HepG2 (cell line): ENCODE data around the gene FKBP8. TPM values are rescaled to one million over a fixed set of nuclear protein-coding genes. Genes with fewer than 3 reads are reported as not detected.

Experiments
- AKNA ChIP-seq: sonication (generic); formaldehyde crosslinking; IDR thresholded peaks from 2 replicates; pipeline ENCODE4 v1.4.0; 2020; ENCODE audit warnings: missing genetic modification reagents, borderline replicate concordance
- FIP1L1 ChIP-seq: fragments of 200-400 bp; formaldehyde crosslinking; IDR thresholded peaks from 2 replicates; pipeline ENCODE4 v1.6.1; 2018; ENCODE audit warnings: low read depth, mild to moderate bottlenecking, low read length, moderate library complexity, borderline replicate concordance; ENCODE audit not compliant: insufficient read depth
- HOXA3 ChIP-seq: sonication (generic); formaldehyde crosslinking; IDR thresholded peaks from 2 replicates; pipeline ENCODE4 v1.5.0; 2020; ENCODE audit warnings: missing genetic modification reagents
- MED8 ChIP-seq: sonication (generic); formaldehyde crosslinking; IDR thresholded peaks from 2 replicates; pipeline ENCODE4 v1.8.1; 2023; ENCODE audit warnings: mild to moderate bottlenecking, missing genetic modification reagents; ENCODE audit not compliant: insufficient replicate concordance
- RXRB ChIP-seq: IDR thresholded peaks from 2 replicates; pipeline ENCODE4 v1.6.1; 2016; ENCODE audit warnings: borderline replicate concordance, missing genetic modification reagents, missing compliant biosample characterization
- SMC3 ChIP-seq: IDR thresholded peaks from 2 replicates; pipeline ENCODE4 v1.6.1; 2011; ENCODE audit warnings: low read length, improper control_type of control experiment
- TAF1 ChIP-seq: sonication (generic); formaldehyde crosslinking; IDR thresholded peaks from 2 replicates; pipeline ENCODE4 v1.4.0; 2020; ENCODE audit warnings: missing genetic modification reagents
- ZFY ChIP-seq: sonication (generic); formaldehyde crosslinking; IDR thresholded peaks from 2 replicates; pipeline ENCODE4 v1.4.0; 2020; ENCODE audit warnings: missing genetic modification reagents
- ZNF121 ChIP-seq: sonication (generic); formaldehyde crosslinking; IDR thresholded peaks from 2 replicates; pipeline ENCODE4 v1.5.0; 2020; ENCODE audit warnings: mild to moderate bottlenecking, missing genetic modification reagents
- ZNF414 ChIP-seq: sonication (generic); formaldehyde crosslinking; IDR thresholded peaks from 2 replicates; pipeline ENCODE4 v1.5.0; 2020; ENCODE audit warnings: missing genetic modification reagents
- ZNF484 ChIP-seq: sonication (generic); formaldehyde crosslinking; IDR thresholded peaks from 2 replicates; pipeline ENCODE4 v1.5.1; 2020; ENCODE audit warnings: mild to moderate bottlenecking, low read depth, missing genetic modification reagents, borderline replicate concordance
- ZNF7 ChIP-seq: IDR thresholded peaks from 2 replicates; pipeline ENCODE4 v1.6.1; 2016; ENCODE audit warnings: missing biosample characterization, missing genetic modification reagents
- ZNF770 ChIP-seq: sonication (generic); formaldehyde crosslinking; IDR thresholded peaks from 2 replicates; pipeline ENCODE4 v1.5.0; 2020; ENCODE audit warnings: mild to moderate bottlenecking, missing genetic modification reagents
- polyA plus RNA-seq, 8 experiments: library from polyadenylated mRNA; depleted of rRNA in 3 of 8; stranded (reverse) in 7 of 8; unstranded in 1 of 8; fragments of >200 nt; fragmentation: Illumina TruSeq in 4 of 8; extraction: Trizol in 4 of 8; gene quantifications; 2 replicates each; pipeline versions ENCODE4 v1.2.1 to v1.2.3, GENCODE V29; 2011 to 2016; ENCODE audit warnings: low read depth in 4 of 8, missing spikeins in 1 of 8, mixed read lengths in 1 of 8; ENCODE audit not compliant: insufficient read depth in 1 of 8
- total RNA-seq, 5 experiments: library from RNA; depleted of rRNA; stranded (reverse); fragments of >200 nt; fragmentation: Illumina TruSeq; extraction: Trizol; gene quantifications; 2 replicates each; pipeline ENCODE4 v1.2.3, GENCODE V29; 2016; ENCODE audit warnings: low read depth in 1 of 5
- TF ChIP-seq, protein P1 (sequence below): sonication (generic); formaldehyde crosslinking; IDR thresholded peaks from 2 replicates; pipeline ENCODE4 v1.5.1; 2020; ENCODE audit warnings: mild to moderate bottlenecking, missing genetic modification reagents, moderate library complexity
- TF ChIP-seq, protein P2 (sequence below): sonication (generic); formaldehyde crosslinking; IDR thresholded peaks from 2 replicates; pipeline ENCODE4 v1.8.0; 2022; ENCODE audit warnings: missing genetic modification reagents, mild to moderate bottlenecking, borderline replicate concordance

Gene FKBP8
- total and polyA plus RNA-seq, 2 of the 13 experiments (the other 11 are each of a cell fraction or from before 2014, with no cell fraction given) = 81.7 to 93.9 TPM

- TF ChIP-seq ZNF770 (CRISPR knock-in tag) (0 out of 2 replicates have a peak, but pooled peaks have one; percentile 28), RXRB (CRISPR knock-in tag) (no peak), ZNF121 (CRISPR knock-in tag) (0 out of 2 replicates have a peak, but pooled peaks have one; percentile 28), TAF1 (no peak), ZFY (CRISPR knock-in tag) (0 out of 2 replicates have a peak, but pooled peaks have one; percentile 21), SMC3 (no peak), MED8 (no peak), FIP1L1 (no peak), ZNF414 (CRISPR knock-in tag) (no peak), ZNF7 (CRISPR knock-in tag) (peak; percentile 68), ZNF484 (CRISPR knock-in tag) (no peak), HOXA3 (CRISPR knock-in tag) (0 out of 2 replicates have a peak, but pooled peaks have one; percentile 30), AKNA (CRISPR knock-in tag) (no peak)
- TF ChIP-seq, protein P1, sequence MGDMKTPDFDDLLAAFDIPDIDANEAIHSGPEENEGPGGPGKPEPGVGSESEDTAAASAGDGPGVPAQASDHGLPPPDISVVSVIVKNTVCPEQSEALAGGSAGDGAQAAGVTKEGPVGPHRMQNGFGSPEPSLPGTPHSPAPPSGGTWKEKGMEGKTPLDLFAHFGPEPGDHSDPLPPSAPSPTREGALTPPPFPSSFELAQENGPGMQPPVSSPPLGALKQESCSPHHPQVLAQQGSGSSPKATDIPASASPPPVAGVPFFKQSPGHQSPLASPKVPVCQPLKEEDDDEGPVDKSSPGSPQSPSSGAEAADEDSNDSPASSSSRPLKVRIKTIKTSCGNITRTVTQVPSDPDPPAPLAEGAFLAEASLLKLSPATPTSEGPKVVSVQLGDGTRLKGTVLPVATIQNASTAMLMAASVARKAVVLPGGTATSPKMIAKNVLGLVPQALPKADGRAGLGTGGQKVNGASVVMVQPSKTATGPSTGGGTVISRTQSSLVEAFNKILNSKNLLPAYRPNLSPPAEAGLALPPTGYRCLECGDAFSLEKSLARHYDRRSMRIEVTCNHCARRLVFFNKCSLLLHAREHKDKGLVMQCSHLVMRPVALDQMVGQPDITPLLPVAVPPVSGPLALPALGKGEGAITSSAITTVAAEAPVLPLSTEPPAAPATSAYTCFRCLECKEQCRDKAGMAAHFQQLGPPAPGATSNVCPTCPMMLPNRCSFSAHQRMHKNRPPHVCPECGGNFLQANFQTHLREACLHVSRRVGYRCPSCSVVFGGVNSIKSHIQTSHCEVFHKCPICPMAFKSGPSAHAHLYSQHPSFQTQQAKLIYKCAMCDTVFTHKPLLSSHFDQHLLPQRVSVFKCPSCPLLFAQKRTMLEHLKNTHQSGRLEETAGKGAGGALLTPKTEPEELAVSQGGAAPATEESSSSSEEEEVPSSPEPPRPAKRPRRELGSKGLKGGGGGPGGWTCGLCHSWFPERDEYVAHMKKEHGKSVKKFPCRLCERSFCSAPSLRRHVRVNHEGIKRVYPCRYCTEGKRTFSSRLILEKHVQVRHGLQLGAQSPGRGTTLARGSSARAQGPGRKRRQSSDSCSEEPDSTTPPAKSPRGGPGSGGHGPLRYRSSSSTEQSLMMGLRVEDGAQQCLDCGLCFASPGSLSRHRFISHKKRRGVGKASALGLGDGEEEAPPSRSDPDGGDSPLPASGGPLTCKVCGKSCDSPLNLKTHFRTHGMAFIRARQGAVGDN (CRISPR knock-in tag) = peak; percentile 62
- TF ChIP-seq, protein P2, sequence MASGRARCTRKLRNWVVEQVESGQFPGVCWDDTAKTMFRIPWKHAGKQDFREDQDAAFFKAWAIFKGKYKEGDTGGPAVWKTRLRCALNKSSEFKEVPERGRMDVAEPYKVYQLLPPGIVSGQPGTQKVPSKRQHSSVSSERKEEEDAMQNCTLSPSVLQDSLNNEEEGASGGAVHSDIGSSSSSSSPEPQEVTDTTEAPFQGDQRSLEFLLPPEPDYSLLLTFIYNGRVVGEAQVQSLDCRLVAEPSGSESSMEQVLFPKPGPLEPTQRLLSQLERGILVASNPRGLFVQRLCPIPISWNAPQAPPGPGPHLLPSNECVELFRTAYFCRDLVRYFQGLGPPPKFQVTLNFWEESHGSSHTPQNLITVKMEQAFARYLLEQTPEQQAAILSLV (CRISPR knock-in tag) = no peak
Measured at GRCh38 chr19:18493440-18494266, 49.7 kb downstream of the FKBP8 start (continued).
